H1 (cell line): ENCODE measurements around the gene OR8G5. TPM values are rescaled to one million over a fixed set of nuclear protein-coding genes. Genes with fewer than 3 reads are reported as not detected.
"Not testable (repeated sequence)": the region's sequence is repeated elsewhere in the genome, so short reads cannot be mapped to it uniquely, and the experiment has no call there.

Source experiments
- CTCF ChIA-PET: fragments of 300-600 bp; sonication (Branson Sonifier 250); formaldehyde crosslinking; loops from one replicate; lab custom pipeline; 2021; ENCODE audit not compliant: partially characterized antibody; lab: Charles Lee
- POLR2A ChIA-PET: fragments of 300-600 bp; sonication (Branson Sonifier 250); formaldehyde crosslinking; loops from one replicate; lab custom pipeline; 2021; ENCODE audit warnings: inconsistent platforms; ENCODE audit not compliant: partially characterized antibody; lab: Charles Lee
- DNase-seq, 2 experiments: peaks; one replicate each; pipeline versions ENCODE4 v3.0.0 to v3.0.0-alpha.2; 2010 to 2022; ENCODE audit warnings: low spot score in 2 of 2, low read depth in 1 of 2, mixed read lengths in 1 of 2
- FAIRE-seq: peaks from 2 replicates; lab custom pipeline; 2011; peaks lifted over from hg19 to GRCh38; lab: Jason Lieb, UNC
- H2AFZ ChIP-seq: 2 replicates; pipeline ENCODE4 v1.8.1; 2012; ENCODE audit warnings: low read length, inconsistent platforms
- H2AK5ac ChIP-seq: 2 replicates; pipeline ENCODE4 v1.6.1; 2013; ENCODE audit warnings: low read depth, low read length
- H2BK120ac ChIP-seq: replicated peaks from 2 replicates; pipeline ENCODE3; 2013; ENCODE audit warnings: low read depth, low read length, inconsistent platforms
- H2BK12ac ChIP-seq: 2 replicates; pipeline ENCODE4 v1.6.1; 2013; ENCODE audit warnings: low read depth, low read length
- H2BK15ac ChIP-seq: 2 replicates; pipeline ENCODE4 v1.6.1; 2013; ENCODE audit warnings: low read length
- H2BK20ac ChIP-seq: 2 replicates; pipeline ENCODE4 v1.6.1; 2013; ENCODE audit warnings: low read length
- H2BK5ac ChIP-seq: 2 replicates; pipeline ENCODE4 v1.6.1; 2013; ENCODE audit warnings: low read depth, low read length
- H3K14ac ChIP-seq: 2 replicates; pipeline ENCODE4 v1.6.1; 2013; ENCODE audit warnings: inconsistent platforms; ENCODE audit not compliant: insufficient read length
- H3K18ac ChIP-seq: 2 replicates; pipeline ENCODE4 v1.6.1; 2013; ENCODE audit warnings: low read length; ENCODE audit errors: extremely low read depth
- H3K23ac ChIP-seq: 2 replicates; pipeline ENCODE4 v1.6.1; 2013; ENCODE audit warnings: inconsistent platforms; ENCODE audit not compliant: insufficient read length
- H3K23me2 ChIP-seq: 2 replicates; pipeline ENCODE4 v1.6.1; 2013; ENCODE audit warnings: low read depth, low read length
- H3K27ac ChIP-seq: 2 replicates; pipeline ENCODE4 v1.6.1; 2011; ENCODE audit warnings: low read depth, low read length, inconsistent platforms
- H3K27me3 ChIP-seq, 4 experiments: replicated peaks in 1 of 4; 1 replicate in 1 of 4; 2 replicates in 3 of 4; pipeline versions ENCODE4 v1.6.1 to v1.8.1; 2011 to 2013; ENCODE audit warnings: low read length in 3 of 4, mild to moderate bottlenecking in 3 of 4, inconsistent platforms in 2 of 4, mixed read lengths in 2 of 4, moderate library complexity in 1 of 4; ENCODE audit not compliant: control insufficient read depth in 3 of 4, insufficient read depth in 3 of 4; ENCODE audit errors: extremely low read depth in 1 of 4
- H3K36me3 ChIP-seq, 4 experiments: 2 replicates each; pipeline versions ENCODE4 v1.6.1 to v1.8.1; 2011 to 2013; ENCODE audit warnings: mild to moderate bottlenecking in 4 of 4, low read length in 3 of 4, moderate library complexity in 2 of 4, control low read depth in 1 of 4, inconsistent platforms in 1 of 4; ENCODE audit not compliant: insufficient read depth in 4 of 4, control insufficient read depth in 2 of 4
- H3K4ac ChIP-seq: replicated peaks from 2 replicates; pipeline ENCODE3; 2013; ENCODE audit warnings: low read length, low read depth, mixed read lengths, inconsistent platforms; ENCODE audit not compliant: insufficient read length
- H3K4me1 ChIP-seq, 4 experiments: replicated peaks in 1 of 4; 1 replicate in 1 of 4; 2 replicates in 3 of 4; pipeline versions ENCODE4 v1.6.1 to v1.8.1; 2011 to 2013; ENCODE audit warnings: low read length in 3 of 4, inconsistent platforms in 2 of 4, mixed read lengths in 1 of 4; ENCODE audit not compliant: insufficient read depth in 4 of 4, control insufficient read depth in 3 of 4
- H3K4me2 ChIP-seq, 2 experiments: 2 replicates each; pipeline versions ENCODE4 v1.6.1 to v1.8.1; 2011 to 2013; ENCODE audit warnings: low read depth in 2 of 2, low read length in 2 of 2, control low read depth in 1 of 2, inconsistent platforms in 1 of 2, mild to moderate bottlenecking in 1 of 2; ENCODE audit not compliant: insufficient read depth in 1 of 2
- H3K4me3 ChIP-seq, 4 experiments: fragments of 200-600, 300-600 bp in 1 of 4; sonication (generic), shearing (Covaris generic), sonication (Bioruptor Twin) in 1 of 4; 2 replicates each; pipeline versions ENCODE4 v1.5.1 to v1.8.1; 2011 to 2016; ENCODE audit warnings: low read length in 4 of 4, low read depth in 3 of 4, control low read depth in 2 of 4, inconsistent platforms in 2 of 4, mild to moderate bottlenecking in 2 of 4, mixed read lengths in 1 of 4, moderate library complexity in 1 of 4; ENCODE audit not compliant: insufficient read depth in 2 of 4; ENCODE audit errors: extremely low read depth in 1 of 4
- H3K56ac ChIP-seq: replicated peaks from 2 replicates; pipeline ENCODE3; 2013; ENCODE audit warnings: low read depth, mild to moderate bottlenecking, mixed read lengths, low read length, inconsistent platforms; ENCODE audit not compliant: insufficient read length
- H3K79me1 ChIP-seq: 2 replicates; pipeline ENCODE4 v1.6.1; 2013; ENCODE audit warnings: low read depth, low read length, control low read depth
- H3K79me2 ChIP-seq, 2 experiments: 2 replicates each; pipeline versions ENCODE4 v1.6.1 to v1.8.1; 2012 to 2013; ENCODE audit warnings: low read length in 2 of 2, mild to moderate bottlenecking in 2 of 2, inconsistent platforms in 1 of 2; ENCODE audit not compliant: insufficient read depth in 2 of 2, control insufficient read depth in 1 of 2
- H3K9ac ChIP-seq, 4 experiments: replicated peaks in 1 of 4; 1 replicate in 1 of 4; 2 replicates in 3 of 4; pipeline versions ENCODE4 v1.6.1 to v1.8.1; 2011 to 2013; ENCODE audit warnings: low read depth in 3 of 4, low read length in 3 of 4, control low read depth in 2 of 4, mild to moderate bottlenecking in 2 of 4, moderate library complexity in 2 of 4, inconsistent platforms in 1 of 4; ENCODE audit errors: extremely low read depth in 1 of 4
- H3K9me3 ChIP-seq, 2 experiments: 2 replicates each; pipeline versions ENCODE4 v1.6.1 to v1.8.1; 2012 to 2013; ENCODE audit warnings: mild to moderate bottlenecking in 2 of 2, moderate library complexity in 2 of 2, control low read depth in 1 of 2, inconsistent platforms in 1 of 2, low read depth in 1 of 2, low read length in 1 of 2, mixed read lengths in 1 of 2; ENCODE audit not compliant: insufficient read depth in 2 of 2
- H4K20me1 ChIP-seq, 2 experiments: replicated peaks in 1 of 2; 2 replicates each; pipeline versions ENCODE3 to v1.8.1; 2011 to 2013; ENCODE audit warnings: inconsistent platforms in 2 of 2, low read length in 2 of 2, mild to moderate bottlenecking in 1 of 2; ENCODE audit not compliant: insufficient read depth in 2 of 2, control insufficient read depth in 1 of 2
- H4K5ac ChIP-seq: 2 replicates; pipeline ENCODE4 v1.6.1; 2013; ENCODE audit warnings: low read length, low read depth, mixed read lengths, inconsistent platforms; ENCODE audit not compliant: insufficient read length
- H4K8ac ChIP-seq: 2 replicates; pipeline ENCODE4 v1.8.0; 2013; ENCODE audit warnings: mild to moderate bottlenecking, moderate library complexity, low read length, inconsistent platforms; ENCODE audit not compliant: insufficient read depth; ENCODE audit errors: extremely low read depth
- H4K91ac ChIP-seq: replicated peaks from 2 replicates; pipeline ENCODE3; 2013; ENCODE audit warnings: low read length, mixed read lengths, inconsistent platforms; ENCODE audit not compliant: insufficient read length
- BACH1 ChIP-seq: IDR thresholded peaks from 2 replicates; pipeline ENCODE4 v1.6.1; 2012; ENCODE audit warnings: low read length, improper control_type of control experiment
- WGBS, 2 experiments: shearing (Covaris generic) in 1 of 2; methylation state at CpG; one replicate each; pipeline versions ENCODE4 v1.1.6 to v1.1.7; 2013 to 2015; ENCODE audit warnings: low lambda C conversion rate in 2 of 2, mixed read lengths in 2 of 2, inconsistent platforms in 1 of 2, low coverage in 1 of 2, missing lambda C conversion rate in 1 of 2; ENCODE audit not compliant: insufficient replicate concordance in 2 of 2, insufficient coverage in 1 of 2, insufficient read length in 1 of 2; ENCODE audit errors: extremely low coverage in 1 of 2, missing lambda C conversion rate in 1 of 2; 5-methylcytosine and 5-hydroxymethylcytosine counted together
- polyA plus RNA-seq, 7 experiments: library from polyadenylated mRNA; depleted of rRNA in 3 of 7; stranded (reverse) in 5 of 7; unstranded in 2 of 7; fragments of >200 nt in 5 of 7; fragments of 200-250 nt in 2 of 7; gene quantifications; 1 replicate in 5 of 7; 2 replicates in 1 of 7; 4 replicates in 1 of 7; pipeline versions ENCODE4 v1.2.1 to v1.2.3, GENCODE V29; 2011 to 2013; ENCODE audit warnings: missing spikeins in 2 of 7, mixed read lengths in 2 of 7
- total RNA-seq: library from RNA; stranded (reverse); fragmentation: NEBNext Ultra II Directional; extraction: Animal tissue kit (Norgen Biotek cat#: 25700); gene quantifications from 2 replicates; pipeline ENCODE4 v1.2.1, GENCODE V29; 2021

The OR8G5 gene
- total and polyA plus RNA-seq, 2 of the 8 experiments (the other 6 are each of a cell fraction or from before 2014, with no cell fraction given): not detected

GRCh38 chr11:124224618-124225423, 31.4 kb upstream of the OR8G5 start:
- H3K9ac ChIP-seq, H3K27me3 ChIP-seq, H4K8ac ChIP-seq, H3K9me3 ChIP-seq, CTCF ChIA-PET, H3K79me2 ChIP-seq, H3K79me1 ChIP-seq, H3K4me3 ChIP-seq, POLR2A ChIA-PET, H3K36me3 ChIP-seq, H2BK5ac ChIP-seq, H2BK20ac ChIP-seq, H3K23me2 ChIP-seq, H4K5ac ChIP-seq, H3K4ac ChIP-seq, H3K4me1 ChIP-seq, H2AK5ac ChIP-seq, DNase-seq, H2BK12ac ChIP-seq, H3K18ac ChIP-seq, H3K14ac ChIP-seq, H3K4me2 ChIP-seq, H3K56ac ChIP-seq, H3K27ac ChIP-seq, H3K23ac ChIP-seq, H4K20me1 ChIP-seq, H2BK15ac ChIP-seq, H2BK120ac ChIP-seq, H4K91ac ChIP-seq: not testable (repeated sequence)
- WGBS, 2 experiments: 69% methylated on average over 9 of the region's 9 CpGs; no CpG with 5 or more reads in 1 of the 2 experiments
- H2AFZ ChIP-seq: peak overlapping the region; percentile 23; the same call in 1 of the 2 replicates
- TF ChIP-seq BACH1: 0 out of 2 replicates have a peak, but pooled peaks have one; percentile 3
- peak; percentile 73 for FAIRE-seq
